Immature natural killer cell (primary cell): ENCODE results near the gene ZNF334. TPM values are rescaled to one million over a fixed set of nuclear protein-coding genes. Genes with fewer than 3 reads are reported as not detected.

ENCODE experiments used
- DNase-seq, 3 donors: peaks; one replicate each; pipeline ENCODE4 v3.0.0; 2022; ENCODE audit warnings: mixed read lengths in 1 of 3
- H3K27ac Mint-ChIP-seq, 6 donors: one replicate each; pipeline ENCODE4 v1.8.0; 2020; ENCODE audit warnings: mixed read lengths in 6 of 6, mild to moderate bottlenecking in 5 of 6, inconsistent platforms in 4 of 6, moderate library complexity in 3 of 6
- H3K27me3 Mint-ChIP-seq, 3 donors: one replicate each; pipeline ENCODE4 v1.8.0; 2020 to 2021; ENCODE audit warnings: low read depth in 3 of 3, mild to moderate bottlenecking in 3 of 3, mixed read lengths in 3 of 3, moderate library complexity in 3 of 3, inconsistent platforms in 1 of 3
- H3K36me3 Mint-ChIP-seq, 3 donors: one replicate each; pipeline ENCODE4 v1.8.0; 2020; ENCODE audit warnings: mixed read lengths in 3 of 3, inconsistent platforms in 2 of 3, mild to moderate bottlenecking in 2 of 3
- H3K4me1 Mint-ChIP-seq, 2 donors: one replicate each; pipeline ENCODE4 v1.8.0; 2020; ENCODE audit warnings: inconsistent platforms in 2 of 2, mild to moderate bottlenecking in 2 of 2, mixed read lengths in 2 of 2, moderate library complexity in 1 of 2
- H3K4me3 Mint-ChIP-seq, 5 donors: one replicate each; pipeline ENCODE4 v1.8.0; 2020; ENCODE audit warnings: mild to moderate bottlenecking in 5 of 5, mixed read lengths in 5 of 5, inconsistent platforms in 3 of 5, moderate library complexity in 3 of 5
- H3K9me3 Mint-ChIP-seq, 6 donors: one replicate each; pipeline ENCODE4 v1.8.0; 2020; ENCODE audit warnings: mild to moderate bottlenecking in 6 of 6, mixed read lengths in 6 of 6, inconsistent platforms in 4 of 6, moderate library complexity in 3 of 6
- polyA plus RNA-seq, 3 donors: library from polyadenylated mRNA; unstranded; fragments of 300-500 nt; fragmentation: Illumina TruSeq; gene quantifications; one replicate each; pipeline ENCODE4 v1.2.3, GENCODE V29; 2021

Gene ZNF334
- polyA plus RNA-seq, 3 donors from 2014 or later, result 0.18 TPM; not detected in 2

DNA sequence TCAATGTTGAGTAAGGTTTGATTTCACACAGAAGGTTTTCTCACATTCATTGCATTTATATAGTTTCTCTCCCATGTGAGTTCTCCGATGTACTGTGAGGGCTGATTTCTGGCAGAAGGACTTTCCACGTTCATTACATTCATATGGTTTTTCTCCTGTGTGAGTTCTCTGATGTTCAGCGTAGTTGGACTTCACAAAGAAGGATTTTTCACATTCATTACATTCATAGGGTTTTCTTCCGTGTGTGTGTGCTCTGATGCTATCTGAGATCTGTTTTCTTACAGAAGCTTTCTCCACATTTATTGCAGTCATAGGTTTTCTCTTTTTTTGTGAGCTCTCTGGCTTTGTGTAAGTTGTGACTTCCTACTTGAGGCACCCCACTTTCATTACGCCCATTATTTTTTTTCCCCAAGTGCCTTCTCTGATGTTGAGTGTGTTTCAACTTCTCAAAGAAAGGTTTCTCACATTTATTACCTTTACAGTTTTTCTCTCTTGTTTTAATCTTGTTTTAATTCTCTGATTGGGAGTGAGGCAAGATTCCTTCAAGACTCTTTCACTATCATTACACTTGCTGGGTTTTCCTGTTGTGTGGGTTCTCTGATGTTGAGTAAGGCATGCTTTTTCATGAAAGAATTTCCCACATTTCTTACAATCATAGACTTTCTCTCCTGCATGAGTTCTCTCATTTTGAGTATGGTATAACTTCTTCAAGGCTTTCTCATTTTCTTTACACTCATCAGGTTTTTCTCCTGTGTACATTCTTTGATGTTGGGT, 56.9 kb downstream of the ZNF334 start:
- peaks cover 0 to 17% (median 11%) of the 10 kb centered on the region in 6 donors for H3K9me3 Mint-ChIP-seq
- peaks cover 0 to 7% (median 5%) of the 10 kb centered on the region in 3 donors for H3K27me3 Mint-ChIP-seq
- peaks cover 0 to 9% (median 0%) of the 10 kb centered on the region in 3 donors for H3K36me3 Mint-ChIP-seq
- H3K4me1 Mint-ChIP-seq, result peaks cover 0 to 5% of the 10 kb centered on the region in 2 donors
- no peak overlapping the region for H3K4me3 Mint-ChIP-seq
- H3K27ac Mint-ChIP-seq, result no peak overlapping the region
- DNase-seq, result no peak

DNA sequence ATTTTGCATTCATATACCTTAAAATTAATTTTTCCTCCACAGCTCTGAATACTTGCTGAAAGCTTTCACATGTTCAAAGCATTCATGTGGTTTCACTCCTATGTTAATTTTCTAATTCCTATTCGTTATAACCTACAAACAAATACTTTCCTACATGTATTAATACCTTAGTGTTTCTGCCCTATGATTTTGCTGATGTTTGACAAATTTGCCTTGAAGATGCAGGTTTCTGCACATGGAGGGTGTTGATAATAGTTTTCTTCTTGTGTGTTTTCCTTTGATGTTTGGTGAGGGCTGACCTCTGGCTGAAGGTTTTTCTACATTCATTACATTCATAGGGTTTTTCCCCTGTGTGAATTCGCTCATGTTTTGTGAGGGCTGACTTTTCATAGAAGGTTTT, 57.6 kb downstream of the ZNF334 start:
- H3K9me3 Mint-ChIP-seq, result peaks cover 0 to 17% (median 11%) of the 10 kb centered on the region in 6 donors
- H3K27me3 Mint-ChIP-seq, result peaks cover 0 to 7% (median 5%) of the 10 kb centered on the region in 3 donors
- DNase-seq, result no peak
- no peak overlapping the region for H3K4me3 Mint-ChIP-seq
- H3K36me3 Mint-ChIP-seq, result peaks cover 0 to 9% (median 0%) of the 10 kb centered on the region in 3 donors
- no peak overlapping the region for H3K27ac Mint-ChIP-seq
- peaks cover 0 to 5% of the 10 kb centered on the region in 2 donors for H3K4me1 Mint-ChIP-seq

Other genes starting within 250 kb of the ZNF334 start
- gene CDH22, start 205.1 kb downstream of the ZNF334 start, polyA plus RNA-seq, result not detected
- 100 to 1,000 TPM in 1 of 3 donors, 10 to 100 TPM in 2; 50.7 to 107 (median 98.7) TPM for gene ELMO2, start 106.9 kb downstream of the ZNF334 start, polyA plus RNA-seq
- not detected for gene OCSTAMP, start 37.1 kb upstream of the ZNF334 start, polyA plus RNA-seq
- under 1 TPM in 1 of 3 donors, not detected in 2; 0.26 TPM for gene SLC13A3, start 137.9 kb upstream of the ZNF334 start, polyA plus RNA-seq
- gene TP53RK, start 175.9 kb upstream of the ZNF334 start, polyA plus RNA-seq, result 10 to 100 TPM; 17.5 to 23.9 (median 18.4) TPM
- 1 to 10 TPM in 2 of 3 donors, not detected in 1; 1.3 to 3.0 TPM for gene SLC2A10, start 196.1 kb upstream of the ZNF334 start, polyA plus RNA-seq